Measurements from ENCODE around the gene FBXL2. TPM values are rescaled to one million over a fixed set of nuclear protein-coding genes. Genes with fewer than 3 reads are reported as not detected.

Gene FBXL2
- total and polyA plus RNA-seq, 4 donors: 34.1 to 50.6 (median 47.7) TPM

DNA sequence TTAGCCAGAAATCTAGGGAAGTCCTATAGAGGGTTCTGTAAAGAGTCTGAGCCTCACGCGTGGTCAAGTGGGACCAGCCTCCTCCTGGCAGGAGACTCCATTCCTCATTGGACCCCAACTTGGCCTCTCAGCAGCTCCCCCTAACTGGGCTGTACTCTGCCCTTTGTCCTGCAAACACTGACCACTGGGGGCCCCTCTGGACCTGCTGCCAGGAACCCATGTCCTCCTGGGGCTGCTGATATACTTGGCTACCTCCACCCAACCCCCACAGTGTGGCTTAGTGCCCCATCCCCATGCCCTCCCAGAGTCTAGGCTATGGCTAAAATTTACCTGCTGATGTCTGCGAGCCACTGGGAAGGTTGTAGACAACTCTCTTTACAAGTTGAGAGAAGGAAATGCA is 100.2 kb downstream of the FBXL2 start:
- WGBS (ENCODE audit: insufficient coverage): 86% methylated on average over 3 of the region's 3 CpGs
- H3K27ac ChIP-seq (ENCODE audit: low read depth, low read length): no peak overlapping the region
- H3K4me3 ChIP-seq (ENCODE audit: low read depth, low read length): no peak overlapping the region
- no peaks in the 10 kb centered on the region for H3K4me1 ChIP-seq (ENCODE audit: control insufficient read depth, insufficient read depth, low read length)
- H3K9me3 ChIP-seq (ENCODE audit: control insufficient read depth, insufficient read depth, low read length): no peaks in the 10 kb centered on the region
- H3K27me3 ChIP-seq (ENCODE audit: control insufficient read depth, insufficient read depth, low read length): no peaks in the 10 kb centered on the region
- H3K36me3 ChIP-seq (ENCODE audit: control insufficient read depth, insufficient read depth, low read length): peaks cover 20% of the 10 kb centered on the region
- no peak for DNase-seq (ENCODE audit: low read depth in 4 of 6, low spot score in 6 of 6)

DNA sequence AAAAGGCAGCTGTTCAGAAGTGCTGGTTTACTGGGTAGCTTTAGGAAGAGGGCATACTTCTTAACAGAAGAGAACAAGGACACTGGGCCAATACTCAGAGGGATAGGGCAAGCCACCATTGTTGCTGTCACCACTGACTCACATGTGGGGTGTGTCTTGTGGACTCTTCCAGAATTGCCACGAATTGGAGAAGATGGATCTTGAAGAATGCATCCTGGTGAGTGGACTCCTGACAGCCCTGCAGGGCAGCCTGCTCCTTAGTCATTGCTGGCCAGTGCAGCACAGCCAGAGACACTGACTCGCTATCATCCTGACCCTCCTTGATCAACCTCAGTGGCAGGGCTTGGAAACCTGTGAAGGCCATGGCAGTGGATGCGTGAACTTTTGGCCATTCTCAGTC is 100.7 kb downstream of the FBXL2 start:
- Histone ChIP-seq H3K27me3 (ENCODE audit: control insufficient read depth, insufficient read depth, low read length) (no peaks in the 10 kb centered on the region), H3K36me3 (ENCODE audit: control insufficient read depth, insufficient read depth, low read length) (peaks cover 20% of the 10 kb centered on the region), H3K9me3 (ENCODE audit: control insufficient read depth, insufficient read depth, low read length) (no peaks in the 10 kb centered on the region), H3K27ac (ENCODE audit: low read depth, low read length) (no peak overlapping the region), H3K4me3 (ENCODE audit: low read depth, low read length) (no peak overlapping the region), H3K4me1 (ENCODE audit: control insufficient read depth, insufficient read depth, low read length) (no peaks in the 10 kb centered on the region)
- 86% methylated on average over 2 of the region's 3 CpGs for WGBS (ENCODE audit: insufficient coverage)
- DNase-seq (ENCODE audit: low read depth in 4 of 6, low spot score in 6 of 6): no peak

- no peaks in the 10 kb centered on the region for H3K4me1 ChIP-seq (ENCODE audit: control insufficient read depth, insufficient read depth, low read length)
- H3K9me3 ChIP-seq (ENCODE audit: control insufficient read depth, insufficient read depth, low read length): no peaks in the 10 kb centered on the region
- H3K27ac ChIP-seq (ENCODE audit: low read depth, low read length): no peak overlapping the region
- H3K36me3 ChIP-seq (ENCODE audit: control insufficient read depth, insufficient read depth, low read length): peaks cover 31% of the 10 kb centered on the region
- 83% methylated on average over 1 of the region's 3 CpGs for WGBS (ENCODE audit: insufficient coverage)
- H3K4me3 ChIP-seq (ENCODE audit: low read depth, low read length): no peak overlapping the region
- H3K27me3 ChIP-seq (ENCODE audit: control insufficient read depth, insufficient read depth, low read length): no peaks in the 10 kb centered on the region
- no peak for DNase-seq (ENCODE audit: low read depth in 4 of 6, low spot score in 6 of 6)
Observed at GRCh38 chr3:33380653-33381052, 103.4 kb downstream of the FBXL2 start.

- Histone ChIP-seq H3K4me1 (ENCODE audit: control insufficient read depth, insufficient read depth, low read length) (no peaks in the 10 kb centered on the region), H3K36me3 (ENCODE audit: control insufficient read depth, insufficient read depth, low read length) (peaks cover 26% of the 10 kb centered on the region), H3K27me3 (ENCODE audit: control insufficient read depth, insufficient read depth, low read length) (no peaks in the 10 kb centered on the region), H3K4me3 (ENCODE audit: low read depth, low read length) (no peak overlapping the region), H3K27ac (ENCODE audit: low read depth, low read length) (no peak overlapping the region), H3K9me3 (ENCODE audit: control insufficient read depth, insufficient read depth, low read length) (no peaks in the 10 kb centered on the region)
- WGBS (ENCODE audit: insufficient coverage): 100% methylated on average over 10 of the region's 12 CpGs
- no peak for DNase-seq (ENCODE audit: low read depth in 4 of 6, low spot score in 6 of 6)
Observed at GRCh38 chr3:33383951-33384350, 106.7 kb downstream of the FBXL2 start.

- 100% methylated on average over 4 of the region's 5 CpGs for WGBS (ENCODE audit: insufficient coverage)
- Histone ChIP-seq H3K9me3 (ENCODE audit: control insufficient read depth, insufficient read depth, low read length) (no peaks in the 10 kb centered on the region), H3K36me3 (ENCODE audit: control insufficient read depth, insufficient read depth, low read length) (peaks cover 29% of the 10 kb centered on the region), H3K27me3 (ENCODE audit: control insufficient read depth, insufficient read depth, low read length) (no peaks in the 10 kb centered on the region), H3K4me3 (ENCODE audit: low read depth, low read length) (no peak overlapping the region), H3K4me1 (ENCODE audit: control insufficient read depth, insufficient read depth, low read length) (no peaks in the 10 kb centered on the region), H3K27ac (ENCODE audit: low read depth, low read length) (no peak overlapping the region)
- DNase-seq (ENCODE audit: low read depth in 4 of 6, low spot score in 6 of 6): no peak
Observed at GRCh38 chr3:33385423-33385822, 108.2 kb downstream of the FBXL2 start.

- Histone ChIP-seq H3K36me3 (ENCODE audit: control insufficient read depth, insufficient read depth, low read length) (peaks cover 29% of the 10 kb centered on the region), H3K27me3 (ENCODE audit: control insufficient read depth, insufficient read depth, low read length) (no peaks in the 10 kb centered on the region), H3K9me3 (ENCODE audit: control insufficient read depth, insufficient read depth, low read length) (no peaks in the 10 kb centered on the region), H3K4me3 (ENCODE audit: low read depth, low read length) (no peak overlapping the region), H3K4me1 (ENCODE audit: control insufficient read depth, insufficient read depth, low read length) (no peaks in the 10 kb centered on the region), H3K27ac (ENCODE audit: low read depth, low read length) (no peak overlapping the region)
- no CpG with 5 or more reads among the region's 1 CpG for WGBS (ENCODE audit: insufficient coverage)
- DNase-seq (ENCODE audit: low read depth in 4 of 6, low spot score in 6 of 6): no peak
Observed at GRCh38 chr3:33386631-33387030, 109.4 kb downstream of the FBXL2 start.

DNA sequence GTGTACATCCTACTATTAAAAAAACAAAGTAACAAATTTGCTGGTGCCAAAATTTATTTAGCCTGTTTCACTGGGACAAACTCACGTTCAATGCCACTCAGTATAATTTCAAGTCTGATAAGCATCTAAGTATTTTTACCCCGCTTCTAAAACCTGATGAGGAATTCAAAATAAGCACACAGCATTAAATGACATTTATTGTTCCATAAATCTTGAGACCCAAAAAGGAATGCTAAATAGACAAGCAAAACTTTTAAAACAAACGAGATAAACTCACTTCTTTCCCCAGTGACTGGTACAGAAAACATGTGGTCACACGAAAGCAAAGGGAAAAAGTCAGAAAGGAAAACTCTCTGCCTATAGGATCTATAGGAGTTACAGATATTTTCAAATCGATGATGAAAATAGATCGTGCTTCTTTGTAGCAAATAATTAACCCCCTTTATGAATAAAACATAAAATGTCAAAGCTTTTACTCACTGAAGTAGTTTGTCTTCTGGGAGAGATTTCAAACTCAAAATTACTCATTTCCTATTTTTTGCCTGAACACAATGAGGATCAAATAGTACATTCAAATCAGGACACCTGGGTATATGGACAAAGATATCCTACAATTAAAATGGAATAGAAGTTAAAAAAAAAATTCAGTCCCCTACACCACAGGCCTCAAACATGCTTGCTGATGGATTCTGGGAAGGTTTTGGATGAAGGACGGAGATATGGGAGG is 111.3 kb downstream of the FBXL2 start:
- no peak overlapping the region for H3K27ac ChIP-seq (ENCODE audit: low read depth, low read length)
- H3K4me1 ChIP-seq (ENCODE audit: control insufficient read depth, insufficient read depth, low read length): no peaks in the 10 kb centered on the region
- H3K9me3 ChIP-seq (ENCODE audit: control insufficient read depth, insufficient read depth, low read length): no peaks in the 10 kb centered on the region
- H3K4me3 ChIP-seq (ENCODE audit: low read depth, low read length): no peak overlapping the region
- 70% methylated on average over 1 of the region's 7 CpGs for WGBS (ENCODE audit: insufficient coverage)
- DNase-seq (ENCODE audit: low read depth in 4 of 6, low spot score in 6 of 6): no peak
- peaks cover 35% of the 10 kb centered on the region for H3K36me3 ChIP-seq (ENCODE audit: control insufficient read depth, insufficient read depth, low read length)
- H3K27me3 ChIP-seq (ENCODE audit: control insufficient read depth, insufficient read depth, low read length): no peaks in the 10 kb centered on the region

DNA sequence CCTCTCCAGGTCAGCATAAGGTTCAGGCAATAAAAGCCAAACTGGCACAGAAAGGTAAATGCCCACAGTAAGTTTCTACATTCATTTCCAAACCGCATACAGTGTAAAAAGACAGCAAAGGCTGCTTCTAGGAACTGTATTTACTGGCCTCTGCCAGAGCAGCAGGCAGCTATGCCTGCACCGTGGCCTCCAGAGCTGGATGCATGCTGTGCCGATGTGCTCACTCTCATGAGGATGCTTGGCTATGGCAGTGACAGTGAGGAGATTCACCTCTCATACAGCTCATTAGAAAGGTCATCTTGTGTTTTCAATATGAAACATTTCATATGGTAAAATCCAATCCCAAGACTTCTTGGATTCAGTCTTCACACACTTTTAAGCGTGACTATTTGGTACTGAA is 112.7 kb downstream of the FBXL2 start:
- Histone ChIP-seq H3K27me3 (ENCODE audit: control insufficient read depth, insufficient read depth, low read length) (no peaks in the 10 kb centered on the region), H3K27ac (ENCODE audit: low read depth, low read length) (no peak overlapping the region), H3K4me3 (ENCODE audit: low read depth, low read length) (no peak overlapping the region), H3K9me3 (ENCODE audit: control insufficient read depth, insufficient read depth, low read length) (no peaks in the 10 kb centered on the region), H3K36me3 (ENCODE audit: control insufficient read depth, insufficient read depth, low read length) (peaks cover 23% of the 10 kb centered on the region), H3K4me1 (ENCODE audit: control insufficient read depth, insufficient read depth, low read length) (no peaks in the 10 kb centered on the region)
- DNase-seq (ENCODE audit: low read depth in 4 of 6, low spot score in 6 of 6): no peak
- 82% methylated on average over 3 of the region's 4 CpGs for WGBS (ENCODE audit: insufficient coverage)

- peaks cover 25% of the 10 kb centered on the region for H3K36me3 ChIP-seq (ENCODE audit: control insufficient read depth, insufficient read depth, low read length)
- no peak overlapping the region for H3K27ac ChIP-seq (ENCODE audit: low read depth, low read length)
- no peak overlapping the region for H3K4me3 ChIP-seq (ENCODE audit: low read depth, low read length)
- no peak for DNase-seq (ENCODE audit: low read depth in 4 of 6, low spot score in 6 of 6)
- no peaks in the 10 kb centered on the region for H3K27me3 ChIP-seq (ENCODE audit: control insufficient read depth, insufficient read depth, low read length)
- 99% methylated on average over 6 of the region's 8 CpGs for WGBS (ENCODE audit: insufficient coverage)
- no peaks in the 10 kb centered on the region for H3K9me3 ChIP-seq (ENCODE audit: control insufficient read depth, insufficient read depth, low read length)
- H3K4me1 ChIP-seq (ENCODE audit: control insufficient read depth, insufficient read depth, low read length): no peaks in the 10 kb centered on the region
Observed at GRCh38 chr3:33391255-33391995, 114.2 kb downstream of the FBXL2 start.

- H3K27me3 ChIP-seq (ENCODE audit: control insufficient read depth, insufficient read depth, low read length): no peaks in the 10 kb centered on the region
- no peak overlapping the region for H3K4me3 ChIP-seq (ENCODE audit: low read depth, low read length)
- DNase-seq (ENCODE audit: low read depth in 4 of 6, low spot score in 6 of 6): no peak
- no peaks in the 10 kb centered on the region for H3K4me1 ChIP-seq (ENCODE audit: control insufficient read depth, insufficient read depth, low read length)
- no peak overlapping the region for H3K27ac ChIP-seq (ENCODE audit: low read depth, low read length)
- no peaks in the 10 kb centered on the region for H3K9me3 ChIP-seq (ENCODE audit: control insufficient read depth, insufficient read depth, low read length)
- peaks cover 28% of the 10 kb centered on the region for H3K36me3 ChIP-seq (ENCODE audit: control insufficient read depth, insufficient read depth, low read length)
- no CpG with 5 or more reads among the region's 4 CpGs for whole genome bisulfite sequencing (ENCODE audit: insufficient coverage)
Observed at GRCh38 chr3:33392144-33392543, 114.9 kb downstream of the FBXL2 start.
